ENCODE data around the gene TGFBI. TPM values are rescaled to one million over a fixed set of nuclear protein-coding genes. Genes with fewer than 3 reads are reported as not detected.

TGFBI gene
- total and polyA plus RNA-seq, 9 of the 15 experiments (the other 6 are each of a cell fraction or from before 2014, with no cell fraction given): 0.05 to 0.62 (median 0.08) TPM; not detected in 6

DNA sequence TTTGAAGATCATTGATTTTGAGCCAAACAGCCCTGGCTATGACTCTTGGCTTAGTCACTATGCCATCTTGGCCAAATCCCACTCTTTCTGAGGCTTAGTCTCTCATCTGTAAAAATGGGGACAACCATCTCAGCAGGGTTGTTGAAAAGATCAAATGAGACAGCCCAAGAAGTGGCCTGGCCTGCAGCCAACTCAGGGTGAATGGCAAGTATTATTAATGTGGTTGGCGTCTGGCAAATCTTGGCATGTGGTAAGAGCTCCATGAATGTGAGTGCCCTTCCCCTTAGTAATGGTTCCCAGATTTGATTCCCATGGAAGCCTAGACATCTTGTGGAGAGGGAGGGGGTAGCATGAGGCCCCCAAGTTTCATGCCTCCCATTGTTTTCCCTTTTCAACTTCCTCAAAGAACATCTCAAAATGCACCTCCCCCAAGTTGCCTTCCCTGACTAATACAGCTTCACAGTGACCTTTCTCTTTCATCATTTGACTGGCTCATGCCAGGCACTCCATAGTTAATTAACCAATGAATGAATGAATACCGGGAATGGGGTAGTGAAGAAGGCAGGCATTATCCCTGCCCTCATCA lies 11.8 kb upstream of the TGFBI start:
- Histone ChIP-seq H2AFZ (ENCODE audit: low read depth, low read length) (no peak overlapping the region), H3K4me1 (replicated peaks in 1 of 2; ENCODE audit: control insufficient read depth in 2 of 2, insufficient read depth in 2 of 2, low read length in 2 of 2) (no peaks in the 10 kb centered on the region)
- POLR2A ChIA-PET: no interaction called here

DNA sequence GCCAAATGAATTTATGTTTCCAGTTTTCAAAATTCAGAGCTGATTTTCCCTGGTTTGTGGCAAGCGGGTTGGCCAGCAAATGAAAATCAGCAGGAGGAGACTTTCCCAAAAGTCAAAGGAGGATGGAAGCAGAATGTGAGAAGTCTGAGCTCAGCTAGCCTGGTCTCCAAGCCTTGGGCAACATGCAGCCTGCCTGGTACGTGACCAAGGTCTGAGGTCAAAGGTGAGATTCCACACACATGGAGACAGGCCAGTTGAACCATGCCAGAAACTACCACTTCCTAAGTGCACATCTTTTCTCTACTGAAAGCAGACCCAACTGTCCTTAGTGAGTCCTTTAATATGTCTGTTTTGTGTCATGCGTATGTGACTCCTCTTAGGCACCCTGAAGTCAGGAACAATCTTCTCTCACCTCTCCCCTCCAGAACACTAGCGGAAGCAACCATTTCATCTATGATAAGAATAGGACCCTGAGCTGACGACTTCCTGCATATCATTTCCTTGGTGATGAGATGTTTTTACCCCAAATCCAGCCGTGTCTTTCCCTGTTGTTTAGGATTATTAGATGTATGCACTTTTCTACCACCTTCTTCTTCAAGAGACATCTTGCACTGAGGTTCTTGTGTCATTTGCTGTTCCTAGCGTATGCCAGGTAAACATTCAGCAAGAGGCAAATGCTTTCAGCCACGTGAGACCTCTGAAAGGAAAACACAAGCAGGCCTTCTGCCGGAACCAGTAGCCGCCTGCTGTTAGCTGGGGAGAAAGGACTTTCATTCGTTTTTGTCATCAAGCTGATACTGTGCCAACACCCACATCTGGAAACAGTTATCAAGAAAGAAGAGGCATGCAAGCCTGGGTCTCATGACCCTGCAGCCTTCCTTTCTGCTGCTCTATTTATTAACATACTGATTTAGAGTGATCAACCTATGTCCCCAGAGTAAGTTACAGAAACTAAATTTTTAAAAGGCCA lies 9.7 kb upstream of the TGFBI start:
- WGBS (ENCODE audit: insufficient coverage, low coverage, missing lambda C conversion rate): 17% methylated on average over 11 of the region's 11 CpGs
- no peaks in the 10 kb centered on the region for H3K9me1 ChIP-seq (ENCODE audit: control insufficient read depth, insufficient read depth, low read length)
- no peak for ATAC-seq
- no TSS peak for BruUV-seq (replicated peaks)
- no peaks in the 10 kb centered on the region for H3K36me3 ChIP-seq (ENCODE audit: control insufficient read depth, insufficient read depth, low read length)
- no peak for DNase-seq (ENCODE audit: extremely low read depth in 1 of 4, low spot score in 3 of 4)
- no peak overlapping the region for H3K4me2 ChIP-seq (ENCODE audit: insufficient read depth, low read length)
- no peaks in the 10 kb centered on the region for H3K79me2 ChIP-seq (ENCODE audit: control insufficient read depth, insufficient read depth, low read length)
- H3K9ac ChIP-seq (ENCODE audit: insufficient read depth in 1 of 2, low read depth in 2 of 2, low read length in 2 of 2): no peak overlapping the region
- peaks cover 0 to 8% of the 10 kb centered on the region in 2 experiments; a peak in 2 of 5 replicates for H3K27me3 ChIP-seq (ENCODE audit: control insufficient read depth in 2 of 2, insufficient read depth in 2 of 2, low read length in 2 of 2)
- no peak for TF ChIP-seq RBM34 (IDR thresholded peaks at IDR 0.05; ENCODE audit: borderline replicate concordance, insufficient read depth, low read length)
- TF ChIP-seq NR2C1 (IDR thresholded peaks at IDR 0.05): no peak
- TF ChIP-seq NR2C1 (tag; IDR thresholded peaks at IDR 0.05): 0 out of 2 replicates have a peak, but pooled peaks have one; percentile 22
- TF ChIP-seq PHF21A (IDR thresholded peaks at IDR 0.05; ENCODE audit: borderline replicate concordance, low read depth): no peak
- no peak for TF ChIP-seq ZNF408 (CRISPR knock-in tag; IDR thresholded peaks at IDR 0.05; ENCODE audit: low read depth)
- no peak for TF ChIP-seq HNRNPLL (IDR thresholded peaks at IDR 0.05; ENCODE audit: low read depth, low read length, poor library complexity, severe bottlenecking)
- TF ChIP-seq ZNF695 (CRISPR knock-in tag; IDR thresholded peaks at IDR 0.05): no peak
- in situ Hi-C loops (cut with MboI) (no loop called here), intact Hi-C loops (cut with micrococcal nuclease) (no loop called here)
- H4K20me1 ChIP-seq (replicated peaks; ENCODE audit: control insufficient read depth, insufficient read depth, low read length): no peaks in the 10 kb centered on the region
- H3K27ac ChIP-seq (ENCODE audit: extremely low read depth, low read depth, low read length): no peak overlapping the region
- no peak for FAIRE-seq
- H3K4me1 ChIP-seq (replicated peaks in 1 of 2; ENCODE audit: control insufficient read depth in 2 of 2, insufficient read depth in 2 of 2, low read length in 2 of 2): no peaks in the 10 kb centered on the region
- POLR2A ChIA-PET: no interaction called here
- CTCF ChIA-PET (ENCODE audit: low intra/inter-chr PET ratio): no interaction called here
- no peak overlapping the region for H3K4me3 ChIP-seq
- no peak overlapping the region for H2AFZ ChIP-seq (ENCODE audit: low read depth, low read length)
- H3K9me3 ChIP-seq (replicated peaks; ENCODE audit: control insufficient read depth, insufficient read depth, low read depth, low read length): no peaks in the 10 kb centered on the region

More for the DNA sequence above, 11.8 kb upstream of the TGFBI start:
- Histone ChIP-seq H3K4me2 (ENCODE audit: insufficient read depth, low read length) (no peak overlapping the region), H3K9ac (ENCODE audit: insufficient read depth in 1 of 2, low read depth in 2 of 2, low read length in 2 of 2) (no peak overlapping the region), H3K9me1 (ENCODE audit: control insufficient read depth, insufficient read depth, low read length) (no peaks in the 10 kb centered on the region), H3K36me3 (ENCODE audit: control insufficient read depth, insufficient read depth, low read length) (no peaks in the 10 kb centered on the region), H3K79me2 (ENCODE audit: control insufficient read depth, insufficient read depth, low read length) (no peaks in the 10 kb centered on the region), H3K27me3 (ENCODE audit: control insufficient read depth in 2 of 2, insufficient read depth in 2 of 2, low read length in 2 of 2) (no peaks in the 10 kb centered on the region), H3K27ac (ENCODE audit: extremely low read depth, low read depth, low read length) (no peak overlapping the region), H4K20me1 (replicated peaks; ENCODE audit: control insufficient read depth, insufficient read depth, low read length) (no peaks in the 10 kb centered on the region), H3K9me3 (replicated peaks; ENCODE audit: control insufficient read depth, insufficient read depth, low read depth, low read length) (no peaks in the 10 kb centered on the region), H3K4me3 (no peak overlapping the region)
- BruUV-seq (replicated peaks): no TSS peak
- intact Hi-C loops (cut with micrococcal nuclease) (no loop called here), in situ Hi-C loops (cut with MboI) (no loop called here)
- FAIRE-seq (no peak), ATAC-seq (no peak), DNase-seq (ENCODE audit: extremely low read depth in 1 of 4, low spot score in 3 of 4) (no peak)
- CTCF ChIA-PET (ENCODE audit: low intra/inter-chr PET ratio): no interaction called here
- WGBS (ENCODE audit: insufficient coverage, low coverage, missing lambda C conversion rate): 0% methylated on average over 2 of the region's 2 CpGs
- peak; percentile 49; the same call in 1 of the 2 replicates for TF ChIP-seq NFIC (IDR thresholded peaks at IDR 0.05)
- no peak for TF ChIP-seq MEIS2 (IDR thresholded peaks at IDR 0.05; ENCODE audit: partially characterized antibody)
